Liver (tissue), 9 donors: Measurements from ENCODE around the gene RHEB. TPM values are rescaled to one million over a fixed set of nuclear protein-coding genes. Genes with fewer than 3 reads are reported as not detected.

Experiments used
- DNase-seq: peaks from one replicate; pipeline ENCODE4 v3.0.0-alpha.2; 2017; ENCODE audit warnings: low spot score
- H3K27ac ChIP-seq, 2 donors: one replicate each; pipeline ENCODE4 v1.7.0; 2013; ENCODE audit warnings: inconsistent platforms in 2 of 2, low read length in 2 of 2, control low read depth in 1 of 2, low read depth in 1 of 2, mild to moderate bottlenecking in 1 of 2
- H3K27me3 ChIP-seq, 4 donors: one replicate each; pipeline versions ENCODE4 v1.6.1 to v1.7.0; 2013; ENCODE audit warnings: low read length in 3 of 4, inconsistent platforms in 1 of 4, mild to moderate bottlenecking in 1 of 4, moderate library complexity in 1 of 4; ENCODE audit not compliant: control insufficient read depth in 4 of 4, insufficient read depth in 4 of 4
- H3K36me3 ChIP-seq, 4 donors: one replicate each; pipeline versions ENCODE4 v1.6.1 to v1.7.0; 2013; ENCODE audit warnings: low read length in 3 of 4, mild to moderate bottlenecking in 3 of 4, low read depth in 1 of 4, moderate library complexity in 1 of 4; ENCODE audit not compliant: control insufficient read depth in 4 of 4, insufficient read depth in 3 of 4
- H3K4me1 ChIP-seq, 4 donors: one replicate each; pipeline versions ENCODE4 v1.6.1 to v1.7.0; 2013; ENCODE audit warnings: low read length in 3 of 4, mild to moderate bottlenecking in 3 of 4, moderate library complexity in 1 of 4; ENCODE audit not compliant: control insufficient read depth in 4 of 4, insufficient read depth in 4 of 4
- H3K4me3 ChIP-seq, 3 donors: one replicate each; pipeline versions ENCODE4 v1.6.1 to v1.7.0; 2013; ENCODE audit warnings: low read length in 3 of 3, control low read depth in 1 of 3, low read depth in 1 of 3, mild to moderate bottlenecking in 1 of 3
- H3K9ac ChIP-seq, 2 donors: one replicate each; pipeline ENCODE4 v1.7.0; 2013; ENCODE audit warnings: low read length in 2 of 2, mild to moderate bottlenecking in 2 of 2, moderate library complexity in 2 of 2, control low read depth in 1 of 2, low read depth in 1 of 2
- H3K9me3 ChIP-seq, 4 donors: one replicate each; pipeline versions ENCODE4 v1.6.1 to v1.7.0; 2013; ENCODE audit warnings: low read length in 3 of 4; ENCODE audit not compliant: control insufficient read depth in 4 of 4
- ATF3 ChIP-seq: IDR thresholded peaks from 2 replicates; pipeline ENCODE4 v1.6.1; 2016; ENCODE audit warnings: antibody characterized with exemption
- CTCF ChIP-seq: fragments of 150-350 bp; IDR thresholded peaks from 2 replicates; pipeline ENCODE4 v1.5.1; 2017; ENCODE audit warnings: improper control_type of control experiment, low read depth, low read length; ENCODE audit not compliant: missing input control
- EGR1 ChIP-seq, 2 donors: IDR thresholded peaks; 2 replicates each; pipeline ENCODE4 v1.6.1; 2016 to 2018; ENCODE audit warnings: antibody characterized with exemption in 2 of 2, low read depth in 2 of 2
- FOXA1 ChIP-seq: IDR thresholded peaks from 2 replicates; pipeline ENCODE4 v1.6.1; 2016; ENCODE audit warnings: antibody characterized with exemption
- FOXA2 ChIP-seq: IDR thresholded peaks from 2 replicates; pipeline ENCODE4 v1.6.1; 2016; ENCODE audit warnings: antibody characterized with exemption
- GABPA ChIP-seq, 2 donors: IDR thresholded peaks in 1 of 2; conservative IDR thresholded peaks in 1 of 2; 2 replicates each; pipeline ENCODE4 v1.6.1; 2016; ENCODE audit warnings: antibody characterized with exemption in 2 of 2, mild to moderate bottlenecking in 1 of 2, moderate library complexity in 1 of 2
- HNF4A ChIP-seq, 2 donors: conservative IDR thresholded peaks; 2 replicates each; pipeline ENCODE4 v1.6.1; 2016; ENCODE audit warnings: antibody characterized with exemption in 2 of 2, mild to moderate bottlenecking in 2 of 2
- HNF4G ChIP-seq: IDR thresholded peaks from 2 replicates; pipeline ENCODE4 v1.6.1; 2016; ENCODE audit warnings: antibody characterized with exemption
- JUND ChIP-seq, 2 donors: IDR thresholded peaks; 2 replicates each; pipeline ENCODE4 v1.6.1; 2016; ENCODE audit warnings: antibody characterized with exemption in 2 of 2
- MAX ChIP-seq: IDR thresholded peaks from 2 replicates; pipeline ENCODE4 v1.6.1; 2016; ENCODE audit warnings: antibody characterized with exemption
- NR2F2 ChIP-seq: IDR thresholded peaks from 2 replicates; pipeline ENCODE4 v1.6.1; 2016; ENCODE audit warnings: antibody characterized with exemption
- RAD21 ChIP-seq, 2 donors: IDR thresholded peaks; 2 replicates each; pipeline ENCODE4 v1.6.1; 2016; ENCODE audit warnings: antibody characterized with exemption in 2 of 2, mild to moderate bottlenecking in 2 of 2
- REST ChIP-seq: IDR thresholded peaks from 2 replicates; pipeline ENCODE4 v1.6.1; 2016; ENCODE audit warnings: antibody characterized with exemption, mild to moderate bottlenecking
- RXRA ChIP-seq, 2 donors: IDR thresholded peaks; 2 replicates each; pipeline ENCODE4 v1.6.1; 2017 to 2018; ENCODE audit warnings: antibody characterized with exemption in 2 of 2, mild to moderate bottlenecking in 1 of 2
- SP1 ChIP-seq: IDR thresholded peaks from 2 replicates; pipeline ENCODE4 v1.6.1; 2018; ENCODE audit warnings: antibody characterized with exemption, mild to moderate bottlenecking
- TAF1 ChIP-seq: conservative IDR thresholded peaks from 2 replicates; pipeline ENCODE4 v1.6.1; 2016; ENCODE audit warnings: antibody characterized with exemption, mild to moderate bottlenecking
- YY1 ChIP-seq: IDR thresholded peaks from 2 replicates; pipeline ENCODE4 v1.6.1; 2016; ENCODE audit warnings: antibody characterized with exemption, mild to moderate bottlenecking
- ZBTB33 ChIP-seq: IDR thresholded peaks from 2 replicates; pipeline ENCODE4 v1.6.1; 2016; ENCODE audit warnings: antibody characterized with exemption
- WGBS: extraction: QIAGEN DNeasy Blood & Tissue Kit; methylation state at CpG from one replicate; pipeline ENCODE4 v1.1.7; 2013; 5-methylcytosine and 5-hydroxymethylcytosine counted together
- polyA plus RNA-seq, 2 donors: library from polyadenylated mRNA; stranded (reverse) in 1 of 2; unstranded in 1 of 2; fragments of 200-250 nt in 1 of 2; fragments of >200 nt in 1 of 2; fragmentation: Nextera tagmentation in 1 of 2; extraction: Ambion mirVana in 1 of 2; gene quantifications; one replicate each; pipeline versions ENCODE4 v1.2.1 to v1.2.3, GENCODE V29; 2013 to 2015
- total RNA-seq, 2 donors: library from RNA; depleted of rRNA; stranded (reverse); fragments of >200 nt; gene quantifications; one replicate each; pipeline ENCODE4 v1.2.3, GENCODE V29; 2014
- donor health status: healthy.
- donor health status: healthy.
- donor health status: healthy.
- donor health status: healthy.
- donor health status: healthy.

Gene RHEB
- total and polyA plus RNA-seq, 4 donors = 29.5 to 59.0 (median 36.5) TPM

GRCh38 chr7:151468217-151469018, 51.3 kb downstream of the RHEB start:
- Histone ChIP-seq H3K27ac (no peak overlapping the region), H3K27me3 (no peaks in the 10 kb centered on the region), H3K9ac (no peak overlapping the region), H3K36me3 (peaks cover 9 to 52% (median 34%) of the 10 kb centered on the region in 4 donors), H3K4me3 (no peak overlapping the region), H3K9me3 (no peaks in the 10 kb centered on the region), H3K4me1 (no peaks in the 10 kb centered on the region)
- no peak for TF ChIP-seq JUND (IDR thresholded peaks at IDR 0.05)
- no peak for TF ChIP-seq NR2F2
- TF ChIP-seq HNF4A (conservative IDR thresholded peaks at IDR 0.05) = no peak
- no peak for TF ChIP-seq ATF3
- TF ChIP-seq HNF4G = no peak
- TF ChIP-seq FOXA2 = no peak
- no peak for TF ChIP-seq SP1
- TF ChIP-seq CTCF = no peak
- TF ChIP-seq REST = no peak
- no peak for TF ChIP-seq RAD21 (IDR thresholded peaks at IDR 0.05)
- no peak for TF ChIP-seq YY1
- TF ChIP-seq RXRA (IDR thresholded peaks at IDR 0.05) = no peak
- no peak for TF ChIP-seq MAX
- TF ChIP-seq FOXA1 = no peak
- no peak for TF ChIP-seq EGR1 (IDR thresholded peaks at IDR 0.05; ENCODE audit: low read depth in 2 of 2)
- no peak for TF ChIP-seq ZBTB33
- no peak for TF ChIP-seq GABPA (IDR thresholded peaks at IDR 0.05 in 1 of 2, conservative IDR thresholded peaks at IDR 0.05 in 1 of 2)
- no peak for TF ChIP-seq TAF1
- no peak for DNase-seq
- 96% methylated on average over 19 of the region's 19 CpGs for WGBS
